ENCODE measurements around the gene HERC2. TPM values are rescaled to one million over a fixed set of nuclear protein-coding genes. Genes with fewer than 3 reads are reported as not detected.
"Not testable (repeated sequence)": the region's sequence is repeated elsewhere in the genome, so short reads cannot be mapped to it uniquely, and the experiment has no call there.

Gene HERC2
- total RNA-seq, 1 donor from 2014 or later, result 80.1 TPM

- Mint-ChIP-seq H3K36me3 (peaks cover 22% of the 10 kb centered on the region), H3K4me1 (ENCODE audit: unreplicated experiment) (peaks cover 11% of the 10 kb centered on the region)
- H3K4me3 Mint-ChIP-seq; DNase-seq (ENCODE audit: extremely low spot score, unreplicated experiment); H3K9me3 Mint-ChIP-seq; H3K27me3 Mint-ChIP-seq; H3K27ac Mint-ChIP-seq: not testable (repeated sequence)
These were observed 25.2 kb downstream of the HERC2 start for GRCh38 chr15:28296814-28297213.

DNA sequence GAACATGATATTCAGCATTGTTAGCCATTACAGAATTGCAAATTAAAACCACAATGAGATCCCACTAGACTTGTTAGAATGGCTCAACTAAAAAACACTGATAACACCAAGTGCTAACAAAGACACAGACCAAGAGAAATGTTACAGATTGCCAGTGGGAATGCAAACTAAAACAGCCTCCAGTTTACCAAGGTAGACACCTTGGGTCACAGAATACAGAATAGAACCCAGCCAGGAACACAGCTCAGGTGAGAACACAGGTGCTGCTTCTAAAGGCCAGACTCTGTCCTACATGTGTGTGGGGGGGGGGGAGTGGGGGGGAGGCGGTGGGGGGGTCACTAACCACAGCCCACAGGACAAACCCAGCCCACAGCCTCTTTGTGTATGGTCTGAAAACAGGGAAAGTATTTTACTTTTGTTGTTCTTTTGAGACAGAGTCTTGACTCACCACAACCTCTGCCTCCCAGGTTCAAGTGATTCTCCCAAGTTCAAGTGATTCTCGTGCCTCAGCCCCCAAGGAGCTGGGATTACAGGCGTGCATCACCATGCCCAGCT lies 26.9 kb downstream of the HERC2 start:
- not testable (repeated sequence) for H3K4me3 Mint-ChIP-seq; H3K27ac Mint-ChIP-seq; H3K9me3 Mint-ChIP-seq; H3K27me3 Mint-ChIP-seq; DNase-seq (ENCODE audit: extremely low spot score, unreplicated experiment)
- H3K36me3 Mint-ChIP-seq, result peaks cover 32% of the 10 kb centered on the region
- H3K4me1 Mint-ChIP-seq (ENCODE audit: unreplicated experiment), result peaks cover 11% of the 10 kb centered on the region

DNA sequence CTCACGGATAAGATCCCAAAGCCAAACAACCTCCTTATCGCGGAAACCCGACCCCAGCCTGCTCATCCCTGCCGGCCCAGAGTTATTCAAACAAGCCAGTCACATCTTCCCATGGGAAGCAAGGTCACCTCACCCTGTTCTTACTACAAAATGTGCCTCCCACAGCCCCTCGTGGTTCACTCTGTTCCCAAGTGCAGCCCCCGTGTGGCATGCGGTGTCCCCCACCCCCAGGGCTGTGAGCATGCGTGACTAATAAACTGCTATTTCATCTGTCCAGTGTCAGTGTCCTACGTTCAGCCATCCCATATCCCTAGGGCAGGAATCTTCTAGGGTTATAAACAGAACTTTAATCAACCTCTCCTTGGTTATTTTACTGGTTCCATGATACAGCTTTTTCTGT lies 27.4 kb downstream of the HERC2 start:
- H3K27me3 Mint-ChIP-seq; H3K4me3 Mint-ChIP-seq; DNase-seq (ENCODE audit: extremely low spot score, unreplicated experiment); H3K9me3 Mint-ChIP-seq; H3K27ac Mint-ChIP-seq: not testable (repeated sequence)
- H3K36me3 Mint-ChIP-seq, result peaks cover 37% of the 10 kb centered on the region
- peaks cover 11% of the 10 kb centered on the region for H3K4me1 Mint-ChIP-seq (ENCODE audit: unreplicated experiment)

DNA sequence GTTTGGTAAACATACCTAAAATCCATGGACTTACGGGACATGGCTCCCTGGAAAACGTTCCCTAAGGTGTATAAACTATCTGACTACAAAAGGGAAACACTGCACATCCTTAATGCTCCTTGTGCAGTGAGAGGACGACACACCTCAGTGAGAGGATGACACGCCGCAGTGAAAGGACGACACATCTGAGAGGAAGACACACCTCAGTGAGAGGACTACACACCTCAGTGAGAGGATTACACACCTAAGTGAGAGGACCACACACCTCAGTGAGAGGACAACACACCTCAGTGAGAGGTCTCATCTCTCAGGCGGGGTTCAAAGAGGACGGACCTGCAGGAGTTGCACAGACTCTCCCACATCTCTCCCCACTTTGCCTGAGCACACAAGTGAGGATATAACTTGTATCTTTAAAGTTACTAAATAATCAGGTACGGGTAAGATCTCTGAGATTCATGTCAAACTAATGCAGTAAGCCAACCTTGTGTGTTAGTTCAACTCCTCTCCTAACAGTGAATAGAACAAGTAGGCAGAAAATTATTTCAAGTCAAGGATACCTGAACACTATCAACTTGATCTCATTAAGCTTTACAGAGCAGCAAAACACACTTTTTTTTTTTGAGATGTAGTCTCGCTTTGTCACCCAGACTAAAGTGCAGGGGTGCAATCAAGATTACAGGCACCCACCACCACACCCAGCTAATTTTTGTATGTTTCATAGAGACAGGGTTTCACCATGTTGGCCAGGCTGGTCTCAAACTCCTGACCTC lies 32.1 kb downstream of the HERC2 start:
- Mint-ChIP-seq H3K36me3 (peaks cover 53% of the 10 kb centered on the region), H3K9me3 (peaks cover 6% of the 10 kb centered on the region), H3K27me3 (no peaks in the 10 kb centered on the region), H3K27ac (no peak overlapping the region), H3K4me3 (no peak overlapping the region), H3K4me1 (ENCODE audit: unreplicated experiment) (peaks cover 13% of the 10 kb centered on the region)
- TF ChIP-seq, protein P1, sequence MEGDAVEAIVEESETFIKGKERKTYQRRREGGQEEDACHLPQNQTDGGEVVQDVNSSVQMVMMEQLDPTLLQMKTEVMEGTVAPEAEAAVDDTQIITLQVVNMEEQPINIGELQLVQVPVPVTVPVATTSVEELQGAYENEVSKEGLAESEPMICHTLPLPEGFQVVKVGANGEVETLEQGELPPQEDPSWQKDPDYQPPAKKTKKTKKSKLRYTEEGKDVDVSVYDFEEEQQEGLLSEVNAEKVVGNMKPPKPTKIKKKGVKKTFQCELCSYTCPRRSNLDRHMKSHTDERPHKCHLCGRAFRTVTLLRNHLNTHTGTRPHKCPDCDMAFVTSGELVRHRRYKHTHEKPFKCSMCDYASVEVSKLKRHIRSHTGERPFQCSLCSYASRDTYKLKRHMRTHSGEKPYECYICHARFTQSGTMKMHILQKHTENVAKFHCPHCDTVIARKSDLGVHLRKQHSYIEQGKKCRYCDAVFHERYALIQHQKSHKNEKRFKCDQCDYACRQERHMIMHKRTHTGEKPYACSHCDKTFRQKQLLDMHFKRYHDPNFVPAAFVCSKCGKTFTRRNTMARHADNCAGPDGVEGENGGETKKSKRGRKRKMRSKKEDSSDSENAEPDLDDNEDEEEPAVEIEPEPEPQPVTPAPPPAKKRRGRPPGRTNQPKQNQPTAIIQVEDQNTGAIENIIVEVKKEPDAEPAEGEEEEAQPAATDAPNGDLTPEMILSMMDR (conservative IDR thresholded peaks at IDR 0.05), result no peak
- no peak for DNase-seq (ENCODE audit: extremely low spot score, unreplicated experiment)

DNA sequence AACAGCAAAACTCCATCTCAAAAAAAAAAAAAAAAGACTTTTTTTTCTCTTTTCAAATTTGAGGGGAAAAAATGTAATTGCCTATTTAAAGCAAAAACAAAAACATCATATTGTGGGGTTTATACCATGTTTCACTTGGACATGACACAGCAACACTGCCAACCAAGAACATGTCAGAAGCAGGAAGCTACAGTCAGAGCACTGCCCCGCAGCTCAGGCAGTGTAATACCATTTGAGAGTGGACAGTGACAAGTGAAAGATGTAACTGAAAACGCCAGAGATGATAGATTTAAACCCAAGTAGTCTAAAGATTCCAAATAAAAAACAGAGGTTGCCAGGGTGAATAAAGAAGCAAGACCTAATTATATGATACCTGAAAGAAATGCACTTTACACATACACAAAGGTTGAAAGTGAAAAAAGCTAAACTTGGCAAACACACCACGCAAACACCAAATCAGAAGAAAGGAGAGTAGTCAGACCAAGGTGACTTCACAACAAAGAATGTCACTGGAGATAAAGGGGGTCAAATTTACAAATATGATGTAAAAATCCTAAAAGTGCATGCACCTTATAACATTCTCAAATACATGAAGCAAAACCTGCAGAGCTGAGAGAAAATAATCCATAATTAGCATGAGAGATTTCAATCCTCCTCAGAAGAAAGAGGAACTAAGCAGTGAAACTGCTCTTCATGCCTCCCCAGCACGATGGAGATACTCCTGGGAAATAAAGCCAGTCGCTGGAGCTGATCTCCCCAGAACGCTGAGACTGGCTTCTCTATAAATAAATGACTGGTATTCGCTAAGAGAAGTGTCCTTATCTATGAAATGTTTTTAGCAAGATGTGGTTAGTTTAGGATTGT lies 32.9 kb downstream of the HERC2 start:
- H3K9me3 Mint-ChIP-seq; H3K27ac Mint-ChIP-seq; H3K27me3 Mint-ChIP-seq; H3K4me3 Mint-ChIP-seq; DNase-seq (ENCODE audit: extremely low spot score, unreplicated experiment); H3K4me1 Mint-ChIP-seq (ENCODE audit: unreplicated experiment): not testable (repeated sequence)
- H3K36me3 Mint-ChIP-seq, result peaks cover 53% of the 10 kb centered on the region

- not testable (repeated sequence) for DNase-seq (ENCODE audit: extremely low spot score, unreplicated experiment); H3K27me3 Mint-ChIP-seq; H3K27ac Mint-ChIP-seq; H3K4me3 Mint-ChIP-seq; H3K9me3 Mint-ChIP-seq; H3K4me1 Mint-ChIP-seq (ENCODE audit: unreplicated experiment)
- peaks cover 53% of the 10 kb centered on the region for H3K36me3 Mint-ChIP-seq
These were observed 35.3 kb downstream of the HERC2 start for GRCh38 chr15:28286659-28287058.

DNA sequence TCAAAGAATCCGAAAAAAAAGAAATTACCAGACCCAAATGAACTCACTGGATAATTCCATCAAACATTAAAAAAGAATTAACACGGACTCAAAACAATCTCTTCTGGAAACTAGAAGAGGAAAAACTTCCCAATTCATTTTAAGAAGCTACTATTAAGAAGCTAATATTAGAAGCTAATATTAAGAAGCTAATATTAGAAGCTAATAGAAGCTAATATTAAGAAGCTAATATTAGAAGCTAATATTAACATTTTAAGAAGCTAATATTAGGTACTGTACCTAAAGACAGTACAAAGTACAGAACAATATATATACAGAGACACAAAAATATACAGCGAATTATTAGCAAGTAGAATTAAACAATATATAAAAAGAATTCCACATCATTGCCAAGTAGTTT lies 35.9 kb downstream of the HERC2 start:
- peaks cover 54% of the 10 kb centered on the region for H3K36me3 Mint-ChIP-seq
- no peak for DNase-seq (ENCODE audit: extremely low spot score, unreplicated experiment)
- peaks cover 6% of the 10 kb centered on the region for H3K9me3 Mint-ChIP-seq
- H3K4me3 Mint-ChIP-seq, result no peak overlapping the region
- H3K27ac Mint-ChIP-seq, result no peak overlapping the region
- TF ChIP-seq, protein P1 (conservative IDR thresholded peaks at IDR 0.05), result no peak
- no peaks in the 10 kb centered on the region for H3K27me3 Mint-ChIP-seq
- peaks cover 4% of the 10 kb centered on the region for H3K4me1 Mint-ChIP-seq (ENCODE audit: unreplicated experiment)

- DNase-seq (ENCODE audit: extremely low spot score, unreplicated experiment), result no peak
- Mint-ChIP-seq H3K4me1 (ENCODE audit: unreplicated experiment) (peaks cover 8% of the 10 kb centered on the region), H3K27ac (no peak overlapping the region), H3K4me3 (no peak overlapping the region), H3K27me3 (no peaks in the 10 kb centered on the region), H3K9me3 (no peaks in the 10 kb centered on the region), H3K36me3 (peaks cover 36% of the 10 kb centered on the region)
- TF ChIP-seq, protein P1 (conservative IDR thresholded peaks at IDR 0.05), result no peak
These were observed 40.1 kb downstream of the HERC2 start for GRCh38 chr15:28281876-28282275.
